Femur (tissue), 1 donor: ENCODE measurements around the gene RPL11.
"Not testable (repeated sequence)": the region's sequence is repeated elsewhere in the genome, so short reads cannot be mapped to it uniquely, and the experiment has no call there.

Source experiments
- DNase-seq: peaks from one replicate; pipeline ENCODE4 v3.0.0-alpha.2; 2017

The RPL11 gene

GRCh38 chr1:23691499-23692307 lies at the start of gene RPL11:
Gene RPL11, plus strand, starts transcription at chr1:23691806. Its CDS starts 18 bp downstream, at chr1:23691824.
- DNase-seq = peak; percentile 96

DNA sequence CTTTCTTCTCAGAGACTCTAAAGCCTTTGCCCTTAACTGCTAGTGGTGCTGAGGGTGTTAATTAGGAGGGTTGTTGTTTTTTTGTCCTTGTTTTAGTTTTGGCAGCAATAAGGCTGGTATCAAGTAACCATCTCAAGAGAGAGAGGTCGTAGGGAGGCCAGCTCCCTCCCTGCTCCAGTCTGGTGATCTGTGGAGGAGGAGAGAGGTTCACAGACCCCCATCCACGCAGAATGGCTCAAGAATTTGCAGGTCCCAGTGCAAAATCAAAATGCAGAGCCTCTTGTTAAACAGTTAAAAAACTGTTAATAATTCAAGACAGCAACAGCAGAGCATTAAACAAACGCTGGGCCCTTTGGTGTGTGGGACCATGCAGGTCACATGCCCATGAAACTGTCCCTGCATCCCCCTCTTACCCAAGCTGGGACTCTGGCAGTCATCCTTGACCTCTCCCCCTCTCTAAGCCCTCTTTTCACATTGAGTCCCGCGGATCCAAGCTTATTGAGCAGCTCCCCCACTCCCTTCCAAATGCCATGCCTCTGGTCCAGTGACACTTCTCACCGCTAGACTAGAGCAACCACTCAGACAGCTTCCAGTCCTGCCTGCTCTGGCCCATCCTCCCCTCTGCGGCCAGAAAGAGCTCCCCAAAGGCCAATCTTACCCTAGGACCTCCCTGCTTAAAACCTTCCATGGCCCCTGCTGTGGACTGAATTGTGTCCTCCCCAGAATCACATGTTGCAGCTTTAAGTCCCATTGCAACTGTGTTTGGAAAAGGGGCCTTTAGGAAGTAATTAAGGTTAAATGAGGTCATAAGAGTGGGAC lies 47.7 kb upstream of the RPL11 start:
- DNase-seq = peak; percentile 39

DNA sequence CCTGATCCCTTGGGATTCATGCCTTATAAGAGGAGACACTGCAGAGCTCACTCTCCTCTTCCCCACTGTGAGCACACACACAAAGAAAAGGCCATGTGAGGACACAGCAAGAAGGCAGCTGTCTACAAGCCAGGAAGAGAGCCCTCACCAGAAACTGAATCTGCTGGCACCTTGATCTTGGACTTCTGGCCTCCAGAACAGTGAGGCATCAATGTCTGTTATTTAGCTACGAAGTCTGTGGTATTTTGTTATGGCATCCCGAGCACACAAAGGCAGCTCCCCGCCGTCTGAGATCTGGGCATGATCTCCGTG lies 47.1 kb upstream of the RPL11 start:
- DNase-seq = no peak

GRCh38 chr1:23645338-23645737 lies 46.3 kb upstream of the RPL11 start:
- DNase-seq = no peak

- no peak for DNase-seq
These were observed 45.5 kb upstream of the RPL11 start for GRCh38 chr1:23646091-23646490.

DNA sequence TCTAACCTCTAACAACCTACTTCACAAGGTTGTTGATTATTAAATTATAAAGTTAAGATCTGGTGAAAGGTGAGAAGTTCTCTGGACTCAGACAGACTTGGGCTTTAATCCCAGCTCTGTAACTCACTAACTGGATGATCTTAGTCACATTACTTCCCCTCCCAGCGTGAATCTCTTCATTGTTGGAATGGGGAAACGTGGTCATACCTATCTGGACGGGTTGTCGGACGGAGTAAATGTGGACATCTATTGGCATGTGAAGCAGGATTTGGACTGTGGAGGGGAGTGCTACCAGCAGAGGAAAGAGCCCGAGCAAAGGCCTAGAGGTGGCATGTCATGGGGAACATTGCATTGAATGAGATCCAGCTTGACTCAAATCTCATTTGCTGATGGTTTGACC lies 45.1 kb upstream of the RPL11 start:
- DNase-seq = no peak

- DNase-seq = no peak
These were observed 43.0 kb upstream of the RPL11 start for GRCh38 chr1:23648576-23648975.

DNA sequence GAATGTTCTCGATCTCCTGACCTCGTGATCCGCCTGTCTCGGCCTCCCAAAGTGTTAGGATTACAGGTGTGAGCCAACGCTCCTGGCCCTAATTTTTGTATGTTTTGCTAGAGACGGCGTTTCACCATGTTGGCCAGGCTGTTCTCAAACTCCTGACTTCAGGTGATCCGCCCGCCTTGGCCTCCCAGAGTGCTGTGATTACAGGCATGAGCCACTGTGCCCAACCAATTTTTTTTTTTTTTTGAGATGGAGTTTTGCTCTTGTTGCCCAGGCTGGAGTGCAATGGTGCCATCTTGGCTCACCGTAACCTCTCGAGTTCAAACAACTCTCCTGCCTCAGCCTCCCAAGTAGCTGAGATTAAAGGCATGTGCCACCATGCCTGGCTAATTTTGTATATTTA lies 42.4 kb upstream of the RPL11 start:
- DNase-seq = not testable (repeated sequence)

DNA sequence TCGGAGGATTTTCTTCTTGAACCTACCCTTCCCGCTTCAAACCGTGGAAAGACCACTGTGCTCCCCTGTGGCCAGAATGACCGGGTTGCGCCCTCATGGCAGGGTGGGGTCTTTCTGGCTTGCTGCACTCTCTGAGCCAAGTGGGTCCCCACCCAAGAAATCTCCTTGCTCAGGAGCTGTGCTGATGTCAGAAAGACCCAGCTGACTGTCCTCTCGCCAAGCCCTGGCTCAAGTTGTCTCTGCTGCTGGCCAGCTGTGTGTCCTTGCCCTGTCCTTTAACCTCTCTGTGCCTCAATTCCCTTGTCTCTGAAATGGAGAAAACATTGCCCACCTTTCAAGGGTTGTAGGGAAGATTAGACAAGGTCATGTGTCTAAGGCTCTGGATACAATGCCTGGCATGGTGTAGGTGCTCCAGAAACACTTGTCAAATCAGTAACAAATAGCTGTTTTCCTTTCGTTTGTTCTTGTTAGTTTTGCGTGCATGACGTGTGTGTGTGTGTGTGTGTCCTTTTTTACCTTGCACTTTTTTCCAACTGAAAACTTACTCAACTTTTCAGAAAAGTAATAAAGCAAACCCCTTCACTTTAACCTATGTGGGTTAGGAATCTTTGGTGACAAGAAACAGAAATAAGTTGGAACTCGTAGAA lies 41.1 kb upstream of the RPL11 start:
- DNase-seq = peak; percentile 36

DNA sequence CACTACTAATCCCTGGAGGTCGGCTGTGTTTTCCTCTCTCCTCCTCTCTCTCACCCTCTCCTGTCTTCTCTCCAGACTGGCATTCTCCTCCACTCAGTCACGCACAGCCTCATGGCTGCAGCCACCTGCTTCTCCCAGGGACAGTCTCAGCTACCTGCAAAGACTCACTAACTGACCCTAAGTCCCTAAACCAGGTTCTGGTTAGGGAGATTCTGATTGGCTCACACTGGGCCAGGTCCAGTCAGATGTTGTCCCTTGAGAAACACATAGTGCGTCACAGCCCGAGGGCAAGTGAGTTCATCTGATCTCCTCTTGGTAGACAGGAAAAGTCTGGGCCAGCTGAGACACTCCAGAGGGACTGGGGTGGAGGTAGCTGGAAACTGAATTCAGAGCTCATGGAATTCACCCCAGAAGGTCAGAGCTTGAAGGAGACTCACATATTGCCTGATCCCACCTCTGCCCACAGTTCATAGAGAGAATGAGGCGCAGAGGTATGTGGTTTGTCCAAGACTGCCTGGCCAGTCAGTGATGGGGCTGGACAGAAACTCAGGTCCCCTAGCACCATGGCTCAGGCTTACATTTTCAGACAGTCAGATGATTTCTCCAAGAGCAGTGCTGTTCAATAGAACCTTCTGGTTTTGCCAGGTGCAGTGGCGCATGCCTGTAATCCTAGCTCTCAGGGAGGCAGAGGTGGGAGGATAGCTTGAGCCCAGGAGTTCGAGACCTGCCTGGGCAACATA lies 40.4 kb upstream of the RPL11 start:
- no peak for DNase-seq

- peak; percentile 46 for DNase-seq
These were observed 33.8 kb upstream of the RPL11 start for GRCh38 chr1:23657659-23658275.

DNA sequence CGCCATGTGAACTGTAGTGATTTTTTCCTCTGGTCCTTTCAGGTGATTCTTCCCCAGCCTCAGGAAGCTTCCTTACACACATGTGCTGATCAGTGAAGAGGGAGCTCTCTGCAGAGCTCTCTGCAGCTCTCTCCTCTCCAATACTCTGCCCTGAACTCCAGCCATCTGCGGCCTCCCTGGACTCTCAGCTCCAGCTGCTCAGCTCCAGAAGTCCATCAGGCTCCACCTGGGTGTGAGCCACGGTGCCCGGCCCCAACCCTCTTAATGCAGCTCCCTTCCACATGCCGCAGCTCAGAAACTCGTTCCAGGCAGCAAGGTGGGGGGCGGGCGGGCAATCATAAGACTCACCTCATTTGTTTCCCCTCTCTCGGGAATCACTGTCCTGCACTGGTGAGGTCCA lies 30.9 kb upstream of the RPL11 start:
- no peak for DNase-seq

DNA sequence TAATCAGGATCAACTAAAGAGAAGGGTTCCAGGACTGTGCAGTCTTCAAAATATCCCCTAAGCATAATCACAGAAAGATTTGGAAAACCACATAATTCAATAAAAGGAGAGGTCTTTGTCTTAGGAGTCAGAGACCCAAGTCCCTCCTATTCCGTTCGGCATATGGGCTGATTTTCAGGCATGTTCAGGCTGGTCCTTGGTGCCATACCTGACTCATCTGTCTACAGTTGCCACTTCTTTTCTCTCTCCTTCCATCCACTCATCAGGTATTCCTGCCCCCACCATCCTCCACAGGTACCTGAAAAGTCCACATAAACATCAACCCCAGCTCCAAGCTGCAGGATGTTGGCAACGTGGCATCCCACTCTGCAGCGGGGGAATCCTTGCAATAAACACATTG lies 29.7 kb upstream of the RPL11 start:
- no peak for DNase-seq

GRCh38 chr1:23664837-23665795 lies 26.5 kb upstream of the RPL11 start:
- DNase-seq = no peak

DNA sequence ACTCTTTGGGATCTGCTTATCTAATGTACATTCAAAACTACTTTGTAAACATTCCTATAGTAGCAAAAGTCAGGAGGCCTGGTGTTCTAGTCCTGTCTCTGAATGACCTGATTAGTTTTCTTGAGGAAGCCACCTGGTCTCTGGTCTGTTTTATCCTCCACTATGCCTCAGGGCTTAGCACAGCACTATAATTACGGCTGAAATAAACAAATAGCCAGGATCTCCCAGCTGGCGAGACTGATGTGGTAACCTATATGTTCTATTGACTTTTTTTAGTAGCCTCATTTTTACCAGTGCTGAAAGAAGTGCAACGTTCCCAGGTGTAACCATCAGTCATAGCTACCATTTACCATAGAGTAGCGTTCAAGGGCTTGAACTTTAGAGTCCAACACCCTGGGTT lies 24.2 kb upstream of the RPL11 start:
- DNase-seq = no peak

- no peak for DNase-seq
These were observed 20.9 kb upstream of the RPL11 start for GRCh38 chr1:23670709-23671108.

DNA sequence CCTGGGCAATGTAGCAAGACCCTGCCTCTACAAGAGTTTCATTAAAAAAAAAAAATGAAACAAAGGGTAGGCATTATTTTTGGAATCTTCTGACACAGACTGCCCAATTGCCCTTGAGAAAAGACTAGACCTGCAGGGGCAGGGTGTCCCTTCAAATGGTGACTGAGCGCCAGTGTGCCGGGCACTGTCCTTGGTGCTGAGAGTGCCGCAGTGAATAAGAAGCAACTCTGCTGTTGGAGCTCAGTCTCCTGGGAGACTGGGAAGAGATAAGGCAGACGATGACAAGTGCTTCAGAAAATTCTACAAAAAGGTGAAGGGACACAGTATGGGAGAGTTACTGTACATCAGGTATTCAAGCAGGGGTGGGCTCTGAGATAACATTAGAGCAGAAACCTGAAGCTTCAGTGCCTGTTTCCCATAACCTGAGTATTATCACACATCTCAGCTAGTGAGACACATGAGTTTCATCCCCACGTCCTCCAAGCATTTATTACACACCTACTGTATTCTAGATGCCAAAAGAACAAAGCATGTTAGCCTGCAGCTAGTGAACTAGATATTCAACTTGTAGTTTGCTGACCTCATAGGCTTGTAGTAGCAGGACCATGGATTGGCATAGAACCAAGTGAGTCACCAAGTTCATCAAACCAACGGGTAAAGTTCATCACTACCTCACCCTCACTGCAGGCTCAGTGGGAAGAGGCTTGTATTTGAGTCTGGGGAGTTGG lies 18.4 kb upstream of the RPL11 start:
- DNase-seq = peak; percentile 49

DNA sequence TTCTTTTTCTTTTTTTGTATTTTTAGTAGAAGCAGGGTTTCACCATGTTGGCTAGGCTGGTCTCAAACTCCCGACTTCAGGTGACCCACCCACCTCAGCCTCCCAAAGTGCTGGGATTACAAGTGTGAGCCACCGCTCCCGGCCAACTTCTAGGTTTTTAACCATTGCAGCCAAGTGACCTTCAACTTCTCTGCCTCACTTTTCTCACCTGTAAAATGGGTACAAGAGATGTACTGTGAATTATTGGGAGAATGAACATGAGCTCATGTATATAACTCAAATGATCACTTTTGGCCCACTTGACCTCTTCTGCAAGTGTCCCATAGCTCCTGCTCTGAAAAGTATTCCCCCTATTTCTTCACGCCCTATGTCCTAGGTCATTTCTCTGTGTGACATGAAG lies 11.8 kb upstream of the RPL11 start:
- no peak for DNase-seq

GRCh38 chr1:23682946-23683345 lies 8.7 kb upstream of the RPL11 start:
- DNase-seq = no peak

DNA sequence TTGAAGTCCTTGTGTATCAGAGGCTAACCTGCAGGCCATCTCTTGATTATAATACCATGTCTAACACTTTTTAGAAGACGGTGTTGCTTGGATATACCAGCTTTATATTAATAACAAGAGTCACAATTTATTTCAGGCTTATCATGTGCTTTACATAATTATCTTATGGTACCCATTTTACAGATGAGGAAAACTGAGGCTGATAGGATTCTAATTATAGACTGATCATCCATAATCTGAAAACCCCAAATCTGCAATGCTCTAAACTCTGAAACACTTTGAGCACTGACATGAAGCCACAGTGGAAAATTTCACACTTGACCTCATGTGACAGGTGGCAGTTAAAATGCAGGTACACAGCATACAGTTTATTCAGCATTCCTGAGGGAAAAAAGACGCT lies 7.2 kb upstream of the RPL11 start:
- DNase-seq = no peak

- not testable (repeated sequence) for DNase-seq
These were observed 6.4 kb upstream of the RPL11 start for GRCh38 chr1:23685197-23685596.
